Measurements from ENCODE around the gene FAHD2A. TPM values are rescaled to one million over a fixed set of nuclear protein-coding genes. Genes with fewer than 3 reads are reported as not detected.

The FAHD2A gene
- total and polyA plus RNA-seq, 8 donors: 23.6 to 42.3 (median 37.3) TPM

- intact Hi-C loops (cut with DNase I): no loop called here
- no peak overlapping the region for H3K27ac ChIP-seq
- TF ChIP-seq CTCF (IDR thresholded peaks at IDR 0.05): no peak
- no peaks in the 10 kb centered on the region for H3K36me3 ChIP-seq
- DNase-seq (peak in 2 of 4 donors; percentile 12 to 47), ATAC-seq (no peak)
- no peak overlapping the region for H3K4me3 ChIP-seq
- H3K9me3 ChIP-seq: peaks cover 0 to 3% of the 10 kb centered on the region in 2 donors
- H3K27me3 ChIP-seq: peaks cover 0 to 32% of the 10 kb centered on the region in 2 donors
- no peaks in the 10 kb centered on the region for H3K4me1 ChIP-seq
Observed at GRCh38 chr2:95372216-95372829, 30.2 kb upstream of the FAHD2A start.

GRCh38 chr2:95372845-95373244 lies 29.7 kb upstream of the FAHD2A start:
- Histone ChIP-seq H3K27me3 (peaks cover 0 to 32% of the 10 kb centered on the region in 2 donors), H3K4me1 (no peaks in the 10 kb centered on the region), H3K9me3 (peaks cover 0 to 3% of the 10 kb centered on the region in 2 donors), H3K4me3 (no peak overlapping the region), H3K36me3 (no peaks in the 10 kb centered on the region), H3K27ac (no peak overlapping the region)
- TF ChIP-seq CTCF (IDR thresholded peaks at IDR 0.05): no peak
- intact Hi-C loops (cut with DNase I): no loop called here
- DNase-seq: peak in 2 of 4 donors; percentile 5 to 32
- no peak for ATAC-seq

- Histone ChIP-seq H3K4me3 (no peak overlapping the region), H3K4me1 (no peaks in the 10 kb centered on the region), H3K9me3 (peaks cover 0 to 3% of the 10 kb centered on the region in 2 donors), H3K27me3 (peaks cover 0 to 32% of the 10 kb centered on the region in 2 donors), H3K27ac (no peak overlapping the region), H3K36me3 (no peaks in the 10 kb centered on the region)
- intact Hi-C loops (cut with DNase I): no loop called here
- ATAC-seq: no peak
- TF ChIP-seq CTCF (IDR thresholded peaks at IDR 0.05): no peak
- no peak for DNase-seq
Observed at GRCh38 chr2:95374029-95374428, 28.5 kb upstream of the FAHD2A start.

GRCh38 chr2:95374451-95374920 lies 28.0 kb upstream of the FAHD2A start:
- ATAC-seq: no peak
- TF ChIP-seq CTCF (IDR thresholded peaks at IDR 0.05): no peak
- intact Hi-C loops (cut with DNase I): no loop called here

GRCh38 chr2:95374921-95375471 lies 27.5 kb upstream of the FAHD2A start:
- Histone ChIP-seq H3K9me3 (peaks cover 0 to 3% of the 10 kb centered on the region in 2 donors), H3K4me1 (no peaks in the 10 kb centered on the region), H3K36me3 (no peaks in the 10 kb centered on the region), H3K4me3 (no peak overlapping the region), H3K27me3 (peaks cover 0 to 32% of the 10 kb centered on the region in 2 donors), H3K27ac (no peak overlapping the region)
- no peak for DNase-seq
- ATAC-seq: no peak
- intact Hi-C loops (cut with DNase I): no loop called here
- no peak for TF ChIP-seq CTCF (IDR thresholded peaks at IDR 0.05)

More at GRCh38 chr2:95374451-95374920, 28.0 kb upstream of the FAHD2A start:
- Histone ChIP-seq H3K4me1 (no peaks in the 10 kb centered on the region), H3K4me3 (no peak overlapping the region), H3K9me3 (peaks cover 0 to 3% of the 10 kb centered on the region in 2 donors), H3K36me3 (no peaks in the 10 kb centered on the region), H3K27ac (no peak overlapping the region), H3K27me3 (peaks cover 0 to 32% of the 10 kb centered on the region in 2 donors)
- DNase-seq: no peak
